ENCODE measurements around the gene NAPEPLD. TPM values are rescaled to one million over a fixed set of nuclear protein-coding genes. Genes with fewer than 3 reads are reported as not detected.
"Not testable (repeated sequence)": the region's sequence is repeated elsewhere in the genome, so short reads cannot be mapped to it uniquely, and the experiment has no call there.

NAPEPLD gene
- total RNA-seq, 4 donors from 2014 or later = 28.9 to 75.5 (median 71.2) TPM

- Histone ChIP-seq H3K27me3 (no peaks in the 10 kb centered on the region), H3K4me3 (no peak overlapping the region), H3K4me1 (no peaks in the 10 kb centered on the region), H3K9me3 (no peaks in the 10 kb centered on the region), H3K36me3 (no peaks in the 10 kb centered on the region), H3K27ac (no peak overlapping the region)
- no peak for DNase-seq
- TF ChIP-seq CTCF (IDR thresholded peaks at IDR 0.05) = no peak
- no peak for TF ChIP-seq POLR2A (IDR thresholded peaks at IDR 0.05)
Measured at GRCh38 chr7:103058122-103058521, 90.8 kb downstream of the NAPEPLD start.

GRCh38 chr7:103056006-103056405 is 92.9 kb downstream of the NAPEPLD start:
- not testable (repeated sequence) for DNase-seq, H3K9me3 ChIP-seq, H3K36me3 ChIP-seq, H3K4me3 ChIP-seq, H3K4me1 ChIP-seq, H3K27me3 ChIP-seq, H3K27ac ChIP-seq

GRCh38 chr7:103051519-103051918 is 97.4 kb downstream of the NAPEPLD start:
- no peak overlapping the region for H3K4me3 ChIP-seq
- no peaks in the 10 kb centered on the region for H3K36me3 ChIP-seq
- TF ChIP-seq CTCF (IDR thresholded peaks at IDR 0.05) = no peak
- TF ChIP-seq POLR2A (IDR thresholded peaks at IDR 0.05) = no peak
- H3K27ac ChIP-seq = no peak overlapping the region
- DNase-seq = no peak
- no peaks in the 10 kb centered on the region for H3K4me1 ChIP-seq
- no peaks in the 10 kb centered on the region for H3K27me3 ChIP-seq
- no peaks in the 10 kb centered on the region for H3K9me3 ChIP-seq

Other genes starting within 250 kb of the NAPEPLD start
- 1 to 10 TPM in 3 of 4 donors, under 1 TPM in 1; 0.40 to 5.8 (median 2.1) TPM for gene LRRC17, start 236.1 kb downstream of the NAPEPLD start, total RNA-seq
- gene FBXL13, start 74.3 kb downstream of the NAPEPLD start, total RNA-seq = 1 to 10 TPM in 2 of 4 donors, under 1 TPM in 1, not detected in 1; 0.35 to 2.6 (median 1.3) TPM
- 10 to 100 TPM; 16.5 to 24.8 (median 18.4) TPM for gene ARMC10, start 74.0 kb downstream of the NAPEPLD start, total RNA-seq
- 10 to 100 TPM; 35.5 to 48.2 (median 37.7) TPM for gene PMPCB, start 148.3 kb upstream of the NAPEPLD start, total RNA-seq
- 10 to 100 TPM; 14.7 to 52.0 (median 20.8) TPM for gene DNAJC2, start 195.7 kb upstream of the NAPEPLD start, total RNA-seq
- 10 to 100 TPM; 40.8 to 81.7 (median 63.3) TPM for gene PSMC2, start 198.5 kb upstream of the NAPEPLD start, total RNA-seq

Measured in Peyer's patch (tissue), 4 donors.